ENCODE data around the gene RUNX3.
"Not testable (repeated sequence)": the region's sequence is repeated elsewhere in the genome, so short reads cannot be mapped to it uniquely, and the experiment has no call there.

The RUNX3 gene

DNA sequence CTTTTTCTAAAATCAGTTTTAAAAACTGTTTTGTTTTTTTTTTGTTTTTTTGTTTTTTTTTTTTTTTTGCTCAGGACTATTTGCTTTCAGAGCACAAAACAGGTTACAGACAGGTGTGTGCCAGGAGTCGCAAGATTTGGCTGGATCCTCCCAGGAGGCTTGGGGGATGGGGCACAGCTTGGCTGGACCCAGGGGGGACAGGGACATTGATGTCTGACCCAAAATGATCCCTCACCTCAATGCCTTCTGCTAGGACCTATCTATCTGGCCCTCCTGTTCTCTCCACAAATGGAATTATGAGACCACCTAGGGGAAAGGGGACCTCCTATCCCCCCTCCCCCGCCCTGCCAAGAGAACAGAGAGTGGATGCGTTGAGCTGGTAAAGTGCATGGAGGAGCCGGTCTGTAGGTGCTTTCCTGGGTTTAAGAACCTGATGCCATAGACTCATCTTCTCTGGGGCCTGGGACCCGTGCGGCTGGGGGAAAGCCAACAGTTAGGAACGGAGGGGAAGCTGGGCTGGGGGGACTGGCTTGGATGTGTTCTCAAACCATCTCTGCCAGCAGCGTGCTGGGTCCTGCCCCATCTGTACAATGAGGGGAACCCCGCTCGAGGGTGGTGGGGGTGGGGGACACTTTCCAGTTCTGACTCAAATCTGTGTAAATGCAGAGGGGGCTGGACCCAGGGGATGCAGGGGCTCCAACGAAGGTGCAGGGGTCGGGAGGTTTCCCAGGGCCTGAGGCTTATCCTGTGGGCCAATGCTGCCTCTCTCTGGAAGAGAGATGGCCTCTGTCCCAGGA, 28.9 kb downstream of the RUNX3 start:
- peak; percentile 3 for DNase-seq (ENCODE audit: low spot score)

DNA sequence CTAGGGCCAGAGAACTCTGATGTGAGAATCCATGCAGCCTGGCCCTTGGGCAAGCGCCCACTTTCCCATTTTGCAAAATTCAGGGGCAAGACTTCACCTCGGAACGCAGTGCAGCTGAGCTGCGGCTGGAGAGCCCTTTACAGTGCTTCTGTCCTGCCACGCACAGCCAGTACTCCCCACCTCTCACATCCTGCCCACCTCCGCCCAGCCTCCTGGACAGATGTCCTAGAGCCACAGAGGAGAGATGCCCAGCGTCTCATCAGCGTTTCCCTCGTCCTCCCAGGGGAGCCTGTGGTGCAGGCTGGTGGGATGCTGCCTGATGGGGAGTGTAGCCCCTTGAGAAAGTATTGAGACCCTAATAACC, 29.6 kb downstream of the RUNX3 start:
- peak; percentile 4 for DNase-seq (ENCODE audit: low spot score)

DNA sequence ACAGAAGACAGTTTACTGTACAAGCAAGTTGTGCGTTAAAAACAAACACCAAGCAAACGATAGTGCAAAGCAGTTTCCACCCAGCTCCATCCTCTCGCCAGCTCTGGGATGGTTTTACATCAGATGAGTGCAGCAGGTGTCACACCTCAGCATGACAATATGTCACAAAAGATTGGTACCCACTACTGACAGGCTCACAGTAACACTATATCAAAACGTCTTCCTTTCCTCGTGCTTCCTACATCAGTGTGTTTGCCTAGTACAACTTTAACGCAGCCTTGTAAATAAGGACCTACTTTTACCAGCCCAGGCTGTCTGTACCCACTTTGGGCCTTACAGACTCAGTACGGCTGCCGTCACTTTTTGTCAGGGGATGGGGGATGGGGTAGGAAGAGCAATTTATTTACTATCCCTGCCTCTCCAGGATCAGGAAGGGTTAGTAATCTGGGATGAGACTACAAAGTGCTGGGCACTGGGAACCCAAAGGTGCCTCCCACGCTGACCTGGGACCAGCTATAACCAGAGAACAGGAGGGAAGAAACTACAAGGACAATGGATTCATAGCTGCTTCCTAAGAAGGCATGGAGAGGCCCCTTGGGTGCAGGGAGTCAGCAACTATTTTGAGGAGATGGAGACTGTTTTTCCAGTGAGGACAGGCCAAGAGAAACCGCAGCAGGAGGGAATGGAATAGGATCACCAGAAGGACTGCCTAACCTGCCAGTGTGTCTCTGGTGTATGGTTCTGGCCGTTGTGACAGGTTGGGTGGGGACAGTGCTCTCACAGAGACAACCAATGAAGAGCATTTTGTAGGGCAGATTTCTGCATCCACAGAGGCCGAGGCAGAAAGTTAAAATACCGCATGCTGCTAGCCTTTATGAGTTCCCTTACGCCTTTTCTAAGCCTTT, 30.2 kb downstream of the RUNX3 start:
- DNase-seq (ENCODE audit: low spot score) = peak; percentile 9

DNA sequence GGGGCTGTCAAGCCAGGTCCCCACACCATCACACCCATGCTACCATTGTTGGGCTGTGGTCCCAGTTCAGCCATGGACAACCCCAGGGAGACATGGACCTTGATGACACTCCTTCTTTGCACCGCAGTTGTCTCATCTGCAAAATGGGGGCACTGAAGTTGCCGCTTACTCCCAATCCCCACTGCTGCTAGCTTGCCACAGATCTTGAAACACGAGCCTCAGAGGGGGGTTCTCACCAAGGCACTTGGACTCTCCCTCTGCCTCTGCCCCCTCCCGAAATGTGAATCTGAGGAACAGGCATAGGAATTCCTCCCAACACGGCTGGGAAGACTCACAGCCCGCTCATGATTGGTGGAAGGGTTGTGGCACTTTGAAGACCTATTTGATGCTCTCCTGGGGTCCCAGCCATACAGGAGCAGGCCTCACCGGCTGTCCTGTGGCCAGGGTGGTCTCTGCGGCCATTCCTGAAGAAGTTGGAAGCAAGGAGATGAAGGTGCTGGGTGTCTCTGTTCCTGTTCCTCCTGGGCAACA, 31.1 kb downstream of the RUNX3 start:
- DNase-seq (ENCODE audit: low spot score) = peak; percentile 6

DNA sequence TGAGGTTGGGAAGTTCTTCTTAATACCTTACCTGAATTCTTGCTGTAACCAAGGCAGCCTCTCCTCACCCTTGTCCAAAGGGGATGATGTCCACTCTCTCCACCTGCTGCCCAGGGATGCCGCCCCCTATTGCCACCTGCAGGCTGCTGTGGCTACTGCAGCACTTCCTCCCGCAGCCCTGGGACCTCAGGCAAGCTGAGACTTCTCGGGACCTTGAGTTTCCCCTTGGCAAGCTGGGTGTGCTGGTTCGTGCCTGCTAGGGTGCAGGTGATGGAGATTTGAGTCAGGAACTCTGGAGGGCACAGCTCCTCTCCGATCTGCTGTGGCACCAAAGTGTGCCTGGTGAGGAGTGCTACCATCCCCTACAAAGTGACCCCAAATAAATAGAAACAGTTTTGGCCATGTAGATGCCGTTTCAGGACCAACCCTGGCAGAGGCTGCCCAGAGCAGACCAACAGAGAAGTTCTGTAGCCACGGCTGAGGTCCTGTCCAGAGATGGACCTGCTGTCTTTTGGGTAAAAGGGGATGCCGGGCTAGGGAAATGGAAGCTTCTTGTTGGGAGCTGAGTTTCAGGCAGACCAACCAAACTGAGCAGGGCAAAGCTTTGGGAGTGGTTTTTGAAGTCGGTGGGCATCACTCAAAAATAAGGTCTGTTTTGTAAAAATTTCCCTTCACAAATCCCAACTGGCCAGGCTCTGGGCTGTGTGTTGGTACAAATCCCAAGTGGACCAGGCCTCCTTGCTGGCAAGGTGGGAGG, 31.7 kb downstream of the RUNX3 start:
- peak; percentile 86 for DNase-seq (ENCODE audit: low spot score)

DNA sequence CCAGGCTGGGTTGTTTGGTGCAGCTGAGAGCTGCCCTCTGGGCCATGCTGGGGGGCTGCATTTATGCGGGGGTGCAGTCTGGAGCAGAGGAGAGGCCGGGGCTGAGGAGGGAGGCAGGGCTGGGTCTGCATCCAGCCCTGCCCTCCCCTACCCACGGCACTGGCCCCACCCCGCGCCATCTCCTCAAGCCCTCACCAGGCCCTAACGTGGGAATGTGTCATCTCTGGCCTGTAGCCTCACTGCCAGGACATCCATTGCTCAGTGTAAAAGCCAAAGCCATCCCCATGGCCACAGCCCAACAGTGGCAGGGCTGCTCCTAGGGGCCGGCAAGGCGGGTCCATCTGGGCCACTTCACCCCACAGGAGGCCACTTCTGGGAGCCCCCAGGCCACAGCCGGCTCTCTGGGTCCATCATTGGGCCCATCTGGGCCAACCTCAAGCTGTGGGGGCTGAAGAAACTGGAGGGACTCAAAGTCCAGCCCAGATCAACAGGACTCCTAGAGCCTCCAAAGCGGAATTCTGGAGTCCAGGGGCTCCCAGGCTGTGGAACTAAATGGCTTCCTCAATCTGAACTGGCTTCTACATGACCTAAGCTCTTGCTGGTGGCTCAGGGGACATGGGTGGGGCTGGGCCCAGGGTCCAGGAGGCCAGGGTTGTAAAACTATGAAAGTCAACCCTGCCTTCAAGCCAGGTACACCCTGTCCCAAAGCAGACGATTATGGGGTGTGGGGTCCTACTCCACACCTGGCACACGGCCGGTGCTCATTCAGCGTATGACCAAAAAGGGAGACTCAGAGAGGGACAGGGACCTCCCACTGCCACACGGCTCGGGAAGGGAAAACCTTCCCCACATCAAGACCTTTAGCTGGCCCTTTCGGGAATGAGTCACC, 32.6 kb downstream of the RUNX3 start:
- peak; percentile 48 for DNase-seq (ENCODE audit: low spot score)

- peak; percentile 6 for DNase-seq (ENCODE audit: low spot score)
These were observed 33.3 kb downstream of the RUNX3 start for GRCh38 chr1:24896596-24897262.

DNA sequence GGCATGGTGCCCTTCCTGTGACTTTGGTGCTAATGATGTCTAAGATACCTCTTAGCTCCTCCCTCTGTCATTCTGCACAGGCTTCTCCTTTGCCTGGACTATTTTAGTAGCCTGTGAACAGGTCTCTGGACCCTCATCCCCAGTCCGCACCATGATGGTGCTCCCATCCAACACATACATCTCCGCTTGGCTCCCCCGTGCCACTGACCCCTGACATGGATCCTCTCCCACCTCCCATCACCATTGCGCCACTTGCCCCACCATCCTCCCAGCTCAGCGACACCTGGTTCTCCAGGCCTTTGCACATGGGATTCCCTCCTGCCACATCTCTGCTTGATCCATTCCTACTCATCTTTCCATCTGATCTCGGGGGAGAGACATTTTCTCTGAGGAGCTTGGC, 33.9 kb downstream of the RUNX3 start:
- peak; percentile 4 for DNase-seq (ENCODE audit: low spot score)

DNA sequence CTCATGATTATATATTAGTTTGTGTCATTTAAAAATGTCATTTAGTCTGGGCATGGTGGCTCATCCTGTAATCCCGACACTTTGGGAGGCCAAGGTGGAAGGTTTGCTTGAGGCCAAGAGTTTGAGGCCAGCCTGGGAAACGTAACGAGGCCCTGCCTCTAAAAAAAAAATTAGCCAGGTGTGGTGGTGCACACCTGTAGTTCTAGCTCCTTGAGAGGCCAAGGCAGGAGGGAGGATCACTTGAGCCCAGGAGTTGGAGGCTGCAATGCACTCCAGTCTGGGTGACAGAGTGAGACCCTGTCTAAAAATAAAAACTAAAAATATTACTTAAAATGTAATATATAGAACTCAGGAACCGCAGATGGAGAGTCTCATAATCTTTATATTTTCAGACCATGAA, 34.6 kb downstream of the RUNX3 start:
- DNase-seq (ENCODE audit: low spot score) = no peak

DNA sequence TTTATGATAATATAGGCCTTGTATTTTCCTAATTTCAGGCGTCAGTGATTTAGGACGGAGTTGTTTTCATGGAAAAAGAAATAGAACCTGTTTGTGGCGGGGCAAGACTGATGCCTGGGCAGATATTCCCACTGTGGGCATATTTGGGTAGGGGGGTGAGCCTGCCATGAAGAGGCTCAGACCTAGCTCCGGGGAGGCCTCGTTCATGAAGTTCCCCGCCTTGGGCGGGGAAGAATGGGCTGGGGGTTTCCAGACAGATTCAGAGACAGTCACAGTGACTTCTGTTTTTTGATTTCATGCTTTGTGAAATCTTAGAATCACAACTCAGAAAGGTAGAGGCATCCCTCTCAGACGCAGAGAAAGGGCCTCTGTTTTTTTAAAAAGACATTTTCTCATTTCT, 36.1 kb downstream of the RUNX3 start:
- no peak for DNase-seq (ENCODE audit: low spot score)

DNA sequence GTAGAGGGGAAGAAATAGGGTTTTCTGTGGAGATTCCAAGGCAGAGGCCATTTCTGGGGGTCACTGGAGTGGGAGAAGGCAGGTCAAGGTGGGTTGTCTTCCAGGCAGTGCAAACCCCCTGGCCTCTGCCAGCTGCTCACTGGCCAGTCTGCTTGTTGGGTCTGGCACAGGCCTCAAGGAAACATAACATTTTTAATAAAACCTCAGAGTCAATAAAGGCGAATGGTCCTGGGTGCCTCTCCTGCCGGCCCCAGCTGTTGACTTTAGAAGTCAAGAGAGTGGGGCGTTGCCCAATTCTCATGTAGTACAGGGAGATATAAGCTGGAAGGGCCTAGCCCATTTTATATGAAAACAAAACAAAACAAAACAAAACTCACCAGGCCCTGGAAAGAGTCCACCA, 36.6 kb downstream of the RUNX3 start:
- no peak for DNase-seq (ENCODE audit: low spot score)

DNA sequence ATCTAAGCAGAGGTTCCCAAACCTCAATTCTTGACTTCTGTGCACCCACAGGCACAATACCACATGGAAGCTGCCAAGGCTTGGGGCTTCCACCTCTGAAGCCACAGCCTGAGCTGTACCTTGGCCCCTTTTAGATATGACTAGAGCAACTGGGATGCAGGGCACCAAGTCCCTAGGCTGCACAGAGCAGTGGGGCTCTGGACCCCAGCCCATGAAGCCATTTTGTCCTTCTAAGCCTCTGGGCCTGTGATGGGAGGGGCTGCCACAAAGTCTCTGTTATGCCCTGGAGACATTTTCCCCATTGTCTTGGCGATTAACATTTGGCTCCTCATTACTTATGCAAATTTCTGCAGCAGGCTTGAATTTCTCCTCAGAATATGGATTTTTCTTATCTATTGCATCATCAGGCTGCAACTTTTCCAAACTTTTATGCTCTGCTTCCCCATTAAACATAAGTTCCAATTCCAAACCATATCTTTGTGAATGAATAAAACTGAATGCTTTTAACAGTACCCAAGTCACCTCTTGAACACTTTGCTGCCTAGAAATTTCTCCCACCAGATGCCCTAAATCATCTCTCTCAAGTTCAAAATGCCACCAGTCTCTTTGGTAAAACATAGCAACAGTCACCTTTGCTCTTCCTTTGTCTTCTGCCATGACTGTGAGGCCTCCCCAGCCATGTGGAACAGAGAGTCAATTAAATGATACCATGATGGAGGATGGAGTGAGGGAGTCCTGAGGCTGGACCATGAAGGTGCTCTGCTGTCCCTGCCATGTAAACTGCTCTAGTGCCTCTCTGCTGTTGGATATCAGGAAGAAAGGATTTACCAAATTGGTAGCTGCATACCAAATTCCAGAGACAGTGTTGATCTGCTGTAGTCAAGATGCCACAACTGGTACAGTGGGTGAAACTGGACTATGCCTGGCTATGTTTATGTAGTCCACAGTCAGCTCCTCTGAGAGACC, 37.6 kb downstream of the RUNX3 start:
- no peak for DNase-seq (ENCODE audit: low spot score)

DNA sequence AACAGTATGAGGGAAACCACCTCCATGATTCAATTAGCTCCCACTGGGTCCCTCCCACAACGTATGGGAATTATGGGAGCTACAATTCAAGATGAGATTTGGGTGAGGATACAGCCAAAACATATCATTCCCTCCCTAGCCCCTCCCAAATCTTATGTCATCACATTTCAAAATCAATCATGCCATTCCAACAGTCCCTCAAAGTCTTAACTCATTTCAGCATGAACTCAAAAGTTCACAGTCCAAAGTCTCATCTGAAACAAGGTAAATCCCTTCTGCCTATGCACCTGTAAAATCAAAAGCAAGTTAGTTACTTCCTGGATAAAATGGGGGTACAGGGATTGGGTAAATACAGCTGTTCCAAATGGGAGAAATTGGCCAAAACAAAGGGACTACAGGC, 38.7 kb downstream of the RUNX3 start:
- DNase-seq (ENCODE audit: low spot score) = not testable (repeated sequence)

- no peak for DNase-seq (ENCODE audit: low spot score)
These were observed 39.2 kb downstream of the RUNX3 start for GRCh38 chr1:24890887-24891286.

GRCh38 chr1:24888971-24889676, 41.0 kb downstream of the RUNX3 start:
- DNase-seq (ENCODE audit: low spot score) = peak; percentile 93

GRCh38 chr1:24888061-24888970, 41.8 kb downstream of the RUNX3 start:
- peak; percentile 3 for DNase-seq (ENCODE audit: low spot score)

- peak; percentile 5 for DNase-seq (ENCODE audit: low spot score)
These were observed 43.8 kb downstream of the RUNX3 start for GRCh38 chr1:24886241-24886640.

GRCh38 chr1:24884751-24885150, 45.3 kb downstream of the RUNX3 start:
- DNase-seq (ENCODE audit: low spot score) = no peak
